T-helper 1 cell treated with Interleukin-12 subunit alpha and Interleukin-12 subunit beta and Interleukin-4 antibody, amounts not matched to agents 30 ng/mL and 1 ng/mL, for 36 hours (primary cell): ENCODE data around the gene TM2D3. TPM values are rescaled to one million over a fixed set of nuclear protein-coding genes. Genes with fewer than 3 reads are reported as not detected.

Source experiments
- intact Hi-C: fragments of 100-400 bp; cut with micrococcal nuclease; formaldehyde crosslinking; loops from one replicate; pipeline ENCODE4 v1.15.1; 2024
- total RNA-seq: library from RNA; stranded (reverse); gene quantifications from 2 replicates; pipeline ENCODE4 v1.2.3, GENCODE V29; 2022

TM2D3 gene
- total RNA-seq, 1 donor from 2014 or later: 44.4 TPM

- intact Hi-C loops: no loop called here
These were observed 26.2 kb downstream of the TM2D3 start for GRCh38 chr15:101625980-101626379.

GRCh38 chr15:101625184-101625583 is 27.0 kb downstream of the TM2D3 start:
- intact Hi-C loops: no loop called here

- intact Hi-C loops: no loop called here
These were observed 28.5 kb downstream of the TM2D3 start for GRCh38 chr15:101623367-101624304.

GRCh38 chr15:101621961-101622360 is 30.2 kb downstream of the TM2D3 start:
- intact Hi-C loops: no loop called here

GRCh38 chr15:101620671-101621070 is 31.5 kb downstream of the TM2D3 start:
- intact Hi-C loops: no loop called here

- intact Hi-C loops: no loop called here
These were observed 32.6 kb downstream of the TM2D3 start for GRCh38 chr15:101619615-101619865.

GRCh38 chr15:101618851-101619614 is 33.1 kb downstream of the TM2D3 start:
- intact Hi-C loops: no loop called here

- intact Hi-C loops: no loop called here
These were observed 34.1 kb downstream of the TM2D3 start for GRCh38 chr15:101618076-101618475.

- intact Hi-C loops: no loop called here
These were observed 34.7 kb downstream of the TM2D3 start for GRCh38 chr15:101617390-101617965.

- intact Hi-C loops: no loop called here
These were observed 36.0 kb downstream of the TM2D3 start for GRCh38 chr15:101615986-101616848.

GRCh38 chr15:101615414-101615985 is 36.7 kb downstream of the TM2D3 start:
- intact Hi-C loops: no loop called here

GRCh38 chr15:101614761-101615160 is 37.4 kb downstream of the TM2D3 start:
- intact Hi-C loops: no loop called here

- intact Hi-C loops: no loop called here
These were observed 38.1 kb downstream of the TM2D3 start for GRCh38 chr15:101614001-101614585.

GRCh38 chr15:101613130-101614000 is 38.8 kb downstream of the TM2D3 start:
- intact Hi-C loops: no loop called here

GRCh38 chr15:101612676-101613075 is 39.5 kb downstream of the TM2D3 start:
- intact Hi-C loops: no loop called here

GRCh38 chr15:101611580-101612299 is 40.4 kb downstream of the TM2D3 start:
- intact Hi-C loops: no loop called here

- intact Hi-C loops: no loop called here
These were observed 41.2 kb downstream of the TM2D3 start for GRCh38 chr15:101611007-101611406.

- intact Hi-C loops: no loop called here
These were observed 41.6 kb downstream of the TM2D3 start for GRCh38 chr15:101610611-101611000.
